GM13976 (cell line): ENCODE data around the gene SAYSD1.

Experiments used
- DNase-seq: peaks from one replicate; pipeline ENCODE4 v3.0.0; 2012; ENCODE audit warnings: low spot score
- in situ Hi-C: fragments of 300-500 bp; cut with MboI; formaldehyde crosslinking; loops from one replicate; pipeline ENCODE4 v1.12.0; 2022; ENCODE audit warnings: low sequenced_read_pairs, mixed read lengths, inconsistent platforms; ENCODE audit not compliant: unreplicated experiment
- TF ChIP-seq, protein P1 (sequence below): IDR thresholded peaks from 2 replicates; pipeline ENCODE4 v1.5.1; 2012; ENCODE audit warnings: borderline replicate concordance, mild to moderate bottlenecking; ENCODE audit not compliant: insufficient read depth; ENCODE audit errors: extremely low read depth, missing control alignments, control extremely low read depth

SAYSD1 gene

DNA sequence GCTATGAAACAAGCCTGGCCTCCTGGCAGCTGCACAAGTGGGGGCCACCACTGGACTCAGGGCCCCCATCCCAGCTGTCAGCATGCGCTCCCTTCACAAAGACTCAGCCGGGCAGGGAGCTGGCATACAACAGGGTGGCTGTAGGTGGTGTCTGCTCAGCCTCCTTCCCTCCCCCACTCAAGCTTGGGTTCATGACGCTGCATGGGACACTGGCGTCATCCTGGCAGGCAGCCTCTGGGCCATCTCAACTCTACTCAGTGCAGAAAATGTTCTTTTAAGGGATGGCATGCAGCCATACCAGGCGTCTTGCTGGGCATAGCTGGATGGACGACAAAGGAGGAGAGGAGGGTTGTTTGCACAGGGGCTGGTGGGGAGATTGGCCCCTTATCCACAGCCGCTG, 30.5 kb downstream of the SAYSD1 start:
- in situ Hi-C loops = no loop called here
- TF ChIP-seq, protein P1, sequence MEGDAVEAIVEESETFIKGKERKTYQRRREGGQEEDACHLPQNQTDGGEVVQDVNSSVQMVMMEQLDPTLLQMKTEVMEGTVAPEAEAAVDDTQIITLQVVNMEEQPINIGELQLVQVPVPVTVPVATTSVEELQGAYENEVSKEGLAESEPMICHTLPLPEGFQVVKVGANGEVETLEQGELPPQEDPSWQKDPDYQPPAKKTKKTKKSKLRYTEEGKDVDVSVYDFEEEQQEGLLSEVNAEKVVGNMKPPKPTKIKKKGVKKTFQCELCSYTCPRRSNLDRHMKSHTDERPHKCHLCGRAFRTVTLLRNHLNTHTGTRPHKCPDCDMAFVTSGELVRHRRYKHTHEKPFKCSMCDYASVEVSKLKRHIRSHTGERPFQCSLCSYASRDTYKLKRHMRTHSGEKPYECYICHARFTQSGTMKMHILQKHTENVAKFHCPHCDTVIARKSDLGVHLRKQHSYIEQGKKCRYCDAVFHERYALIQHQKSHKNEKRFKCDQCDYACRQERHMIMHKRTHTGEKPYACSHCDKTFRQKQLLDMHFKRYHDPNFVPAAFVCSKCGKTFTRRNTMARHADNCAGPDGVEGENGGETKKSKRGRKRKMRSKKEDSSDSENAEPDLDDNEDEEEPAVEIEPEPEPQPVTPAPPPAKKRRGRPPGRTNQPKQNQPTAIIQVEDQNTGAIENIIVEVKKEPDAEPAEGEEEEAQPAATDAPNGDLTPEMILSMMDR = no peak
- peak; percentile 8 for DNase-seq

DNA sequence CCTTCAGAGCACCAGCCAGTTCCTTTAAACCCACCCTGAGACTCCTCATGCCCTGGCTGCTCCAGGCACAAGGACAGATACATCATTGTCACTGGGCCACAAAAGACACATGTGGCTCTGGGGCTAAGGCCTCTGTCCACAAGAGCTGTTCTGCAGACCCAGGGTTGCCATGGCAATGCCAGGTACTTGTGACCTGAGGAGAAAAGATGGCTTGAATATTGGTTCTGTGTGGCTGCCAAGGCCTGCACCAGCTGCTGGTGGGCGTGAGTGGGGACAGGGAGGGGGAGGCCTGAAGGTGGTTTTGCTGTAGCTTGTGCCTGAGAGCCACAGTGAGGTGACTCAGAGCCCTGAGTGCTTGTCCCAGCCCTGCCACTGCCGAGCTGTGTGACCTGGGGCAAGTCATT, 31.8 kb downstream of the SAYSD1 start:
- TF ChIP-seq, protein P1 = no peak
- in situ Hi-C loops = no loop called here

DNA sequence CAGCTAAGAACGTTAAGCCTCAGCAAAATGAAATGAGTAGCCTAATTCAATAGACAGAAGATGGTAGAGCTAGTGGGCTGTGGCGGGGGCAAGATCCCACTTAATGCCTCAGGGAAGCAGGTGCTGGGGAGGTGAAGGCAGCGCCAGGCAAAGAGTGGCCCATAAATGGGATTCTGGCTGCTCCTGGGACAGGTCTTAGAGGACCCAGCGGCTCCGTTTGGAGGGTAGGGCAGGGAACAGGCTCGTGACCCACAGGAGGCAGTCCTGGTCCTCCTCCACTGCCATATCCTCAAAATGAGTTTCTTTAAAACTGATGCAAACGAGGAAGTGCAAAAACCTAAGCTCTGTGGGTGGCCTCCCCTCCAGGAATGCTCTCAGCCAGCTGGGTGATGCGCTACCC, 32.7 kb downstream of the SAYSD1 start:
- peak; percentile 7 for DNase-seq
- in situ Hi-C loops = no loop called here
- TF ChIP-seq, protein P1 = no peak

More for the DNA sequence above, 31.8 kb downstream of the SAYSD1 start:
- peak; percentile 16 for DNase-seq

DNA sequence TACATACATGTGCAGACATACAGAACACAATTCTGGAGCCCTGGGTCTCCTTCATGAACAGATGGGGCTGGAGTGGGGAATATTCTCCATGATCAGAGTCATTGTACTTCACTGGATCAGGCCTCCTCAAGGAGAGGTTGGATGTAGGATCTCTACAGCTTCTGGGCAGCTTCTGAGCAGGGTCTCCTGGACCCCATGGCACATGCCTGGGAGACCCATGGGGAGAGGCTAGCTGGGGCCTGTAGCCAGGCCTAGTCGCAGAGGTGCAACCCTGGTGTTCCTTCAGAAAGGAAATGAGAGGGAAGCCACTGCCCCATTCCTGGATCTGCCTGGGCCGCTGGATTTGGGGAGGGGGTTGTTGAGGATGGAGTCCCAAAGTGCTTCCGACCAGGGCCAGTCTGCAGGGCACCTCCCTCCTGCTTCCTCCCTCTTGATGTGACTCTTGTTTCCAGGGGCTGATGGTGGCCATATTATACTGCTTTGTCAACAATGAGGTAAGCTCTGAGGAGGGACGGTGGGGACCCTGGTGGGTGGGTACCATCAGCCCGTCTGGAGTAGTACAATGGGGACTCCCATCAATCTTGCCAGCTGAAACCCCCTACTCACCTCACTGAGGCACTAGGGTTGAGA, 34.6 kb downstream of the SAYSD1 start:
- peak; percentile 5 for DNase-seq
- in situ Hi-C loops = no loop called here
- TF ChIP-seq, protein P1 = no peak

DNA sequence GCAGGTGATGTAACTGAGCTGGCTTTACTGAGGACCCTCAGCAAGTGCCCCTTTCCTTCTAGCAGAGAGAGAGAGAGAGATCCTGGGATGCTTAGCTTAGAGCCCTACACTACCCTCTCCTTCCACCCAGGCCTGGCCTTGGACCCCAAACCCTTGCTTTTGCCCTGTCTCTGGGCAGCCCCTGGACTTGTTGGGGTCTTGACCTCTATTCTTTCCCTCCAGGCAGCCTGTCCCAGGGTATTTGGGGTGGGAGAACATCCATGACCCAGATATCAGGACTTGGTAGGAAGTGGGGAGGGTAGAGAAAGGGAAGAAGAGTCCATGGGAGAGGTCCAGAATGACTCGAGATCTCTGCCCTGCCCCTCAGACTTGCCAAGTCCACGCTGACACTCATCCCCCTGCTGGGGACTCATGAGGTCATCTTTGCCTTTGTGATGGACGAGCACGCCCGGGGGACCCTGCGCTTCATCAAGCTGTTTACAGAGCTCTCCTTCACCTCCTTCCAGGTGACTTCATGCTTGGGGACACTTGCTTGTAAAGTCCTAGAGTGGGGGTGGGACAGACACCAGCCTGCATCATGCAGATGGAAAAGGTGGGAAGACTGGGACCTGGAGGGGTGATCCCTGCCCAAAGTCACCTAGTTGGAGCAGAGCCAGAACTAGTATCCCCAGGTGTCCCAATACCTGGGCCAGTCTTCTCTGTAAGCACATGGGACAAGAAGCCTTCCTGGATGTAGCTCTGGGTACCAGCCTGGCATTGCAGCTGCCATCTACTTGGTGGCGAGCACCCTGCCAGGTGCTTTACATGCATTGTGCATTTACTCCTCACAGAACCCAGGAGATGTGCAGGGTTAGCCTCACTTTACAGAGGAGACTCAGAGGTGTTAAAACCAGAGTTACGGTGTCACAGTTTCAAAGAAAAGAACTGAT, 35.5 kb downstream of the SAYSD1 start:
- in situ Hi-C loops = no loop called here
- peak; percentile 11 for DNase-seq
- TF ChIP-seq, protein P1 = no peak

DNA sequence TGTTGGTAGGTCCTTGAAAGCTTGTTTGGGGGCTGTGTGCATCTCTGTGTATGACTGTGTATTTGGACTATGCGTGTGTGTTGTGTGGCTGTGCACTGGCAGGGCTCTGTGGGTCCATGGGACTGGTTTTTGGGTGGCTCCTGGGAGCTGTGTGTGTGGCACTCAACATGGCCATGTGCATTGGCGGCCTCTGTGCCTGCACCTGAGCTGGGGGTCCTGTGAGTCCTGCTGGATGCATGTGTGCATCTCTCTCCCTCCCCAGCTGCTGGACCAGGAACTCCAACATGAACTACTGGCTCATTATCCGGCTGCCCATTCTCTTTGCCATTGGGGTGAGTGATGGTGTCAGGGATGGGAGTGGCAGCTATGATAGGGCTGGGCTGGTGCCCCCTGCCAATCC, 36.3 kb downstream of the SAYSD1 start:
- in situ Hi-C loops = no loop called here
- TF ChIP-seq, protein P1 = no peak

More for the DNA sequence above, 36.3 kb downstream of the SAYSD1 start:
- DNase-seq = peak; percentile 11
